ENCODE measurements around the gene MTHFSD.

MTHFSD gene

DNA sequence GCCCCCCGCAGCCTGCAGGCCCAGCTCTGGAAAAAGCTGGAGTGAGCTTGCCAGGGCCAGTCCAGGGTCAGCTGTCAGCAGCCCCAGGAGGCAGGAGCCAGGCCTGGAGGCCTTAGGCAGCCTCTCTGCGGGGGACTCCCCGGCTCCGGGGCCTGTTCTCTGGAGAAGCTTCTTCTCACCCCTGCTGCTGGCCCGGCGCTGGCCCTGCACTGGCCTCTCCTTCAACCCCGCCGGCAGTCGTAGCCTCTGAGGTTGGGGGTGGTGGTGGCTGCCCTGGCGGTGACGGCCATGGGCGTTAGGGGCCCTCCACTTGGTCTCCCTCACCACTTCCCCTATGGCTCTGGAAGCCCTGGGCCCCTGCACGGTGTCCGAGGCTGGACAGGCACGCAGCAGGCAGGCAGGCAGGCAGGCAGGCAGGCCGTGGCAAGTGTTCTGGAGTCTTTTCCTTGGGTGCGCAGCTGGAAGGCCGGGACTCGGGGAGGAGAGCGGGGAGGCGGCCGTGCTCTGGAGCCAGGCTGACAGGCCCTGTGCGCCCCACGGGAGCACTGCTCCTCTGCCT lies 42.7 kb downstream of the MTHFSD start:
- no peak for TF ChIP-seq ESRRG (CRISPR knock-in tag; IDR thresholded peaks at IDR 0.05)
- no peak for TF ChIP-seq ARNTL (CRISPR knock-in tag; IDR thresholded peaks at IDR 0.05; ENCODE audit: borderline replicate concordance, low read depth)
- TF ChIP-seq ZNF565 (CRISPR knock-in tag; conservative IDR thresholded peaks at IDR 0.05; ENCODE audit: low read depth) = no peak
- TF ChIP-seq ISL1 (CRISPR knock-in tag; IDR thresholded peaks at IDR 0.05) = no peak
- no peak for TF ChIP-seq BACH2 (CRISPR knock-in tag; IDR thresholded peaks at IDR 0.05; ENCODE audit: borderline replicate concordance)
- TF ChIP-seq, protein P1, sequence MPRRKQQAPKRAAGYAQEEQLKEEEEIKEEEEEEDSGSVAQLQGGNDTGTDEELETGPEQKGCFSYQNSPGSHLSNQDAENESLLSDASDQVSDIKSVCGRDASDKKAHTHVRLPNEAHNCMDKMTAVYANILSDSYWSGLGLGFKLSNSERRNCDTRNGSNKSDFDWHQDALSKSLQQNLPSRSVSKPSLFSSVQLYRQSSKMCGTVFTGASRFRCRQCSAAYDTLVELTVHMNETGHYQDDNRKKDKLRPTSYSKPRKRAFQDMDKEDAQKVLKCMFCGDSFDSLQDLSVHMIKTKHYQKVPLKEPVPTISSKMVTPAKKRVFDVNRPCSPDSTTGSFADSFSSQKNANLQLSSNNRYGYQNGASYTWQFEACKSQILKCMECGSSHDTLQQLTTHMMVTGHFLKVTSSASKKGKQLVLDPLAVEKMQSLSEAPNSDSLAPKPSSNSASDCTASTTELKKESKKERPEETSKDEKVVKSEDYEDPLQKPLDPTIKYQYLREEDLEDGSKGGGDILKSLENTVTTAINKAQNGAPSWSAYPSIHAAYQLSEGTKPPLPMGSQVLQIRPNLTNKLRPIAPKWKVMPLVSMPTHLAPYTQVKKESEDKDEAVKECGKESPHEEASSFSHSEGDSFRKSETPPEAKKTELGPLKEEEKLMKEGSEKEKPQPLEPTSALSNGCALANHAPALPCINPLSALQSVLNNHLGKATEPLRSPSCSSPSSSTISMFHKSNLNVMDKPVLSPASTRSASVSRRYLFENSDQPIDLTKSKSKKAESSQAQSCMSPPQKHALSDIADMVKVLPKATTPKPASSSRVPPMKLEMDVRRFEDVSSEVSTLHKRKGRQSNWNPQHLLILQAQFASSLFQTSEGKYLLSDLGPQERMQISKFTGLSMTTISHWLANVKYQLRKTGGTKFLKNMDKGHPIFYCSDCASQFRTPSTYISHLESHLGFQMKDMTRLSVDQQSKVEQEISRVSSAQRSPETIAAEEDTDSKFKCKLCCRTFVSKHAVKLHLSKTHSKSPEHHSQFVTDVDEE (CRISPR knock-in tag; IDR thresholded peaks at IDR 0.05) = no peak
- TF ChIP-seq, protein P2, sequence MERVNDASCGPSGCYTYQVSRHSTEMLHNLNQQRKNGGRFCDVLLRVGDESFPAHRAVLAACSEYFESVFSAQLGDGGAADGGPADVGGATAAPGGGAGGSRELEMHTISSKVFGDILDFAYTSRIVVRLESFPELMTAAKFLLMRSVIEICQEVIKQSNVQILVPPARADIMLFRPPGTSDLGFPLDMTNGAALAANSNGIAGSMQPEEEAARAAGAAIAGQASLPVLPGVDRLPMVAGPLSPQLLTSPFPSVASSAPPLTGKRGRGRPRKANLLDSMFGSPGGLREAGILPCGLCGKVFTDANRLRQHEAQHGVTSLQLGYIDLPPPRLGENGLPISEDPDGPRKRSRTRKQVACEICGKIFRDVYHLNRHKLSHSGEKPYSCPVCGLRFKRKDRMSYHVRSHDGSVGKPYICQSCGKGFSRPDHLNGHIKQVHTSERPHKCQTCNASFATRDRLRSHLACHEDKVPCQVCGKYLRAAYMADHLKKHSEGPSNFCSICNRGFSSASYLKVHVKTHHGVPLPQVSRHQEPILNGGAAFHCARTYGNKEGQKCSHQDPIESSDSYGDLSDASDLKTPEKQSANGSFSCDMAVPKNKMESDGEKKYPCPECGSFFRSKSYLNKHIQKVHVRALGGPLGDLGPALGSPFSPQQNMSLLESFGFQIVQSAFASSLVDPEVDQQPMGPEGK (CRISPR knock-in tag; IDR thresholded peaks at IDR 0.05; ENCODE audit: borderline replicate concordance) = no peak
- TF ChIP-seq ZFP30 (CRISPR knock-in tag; IDR thresholded peaks at IDR 0.05) = no peak
- TF ChIP-seq, protein P3, sequence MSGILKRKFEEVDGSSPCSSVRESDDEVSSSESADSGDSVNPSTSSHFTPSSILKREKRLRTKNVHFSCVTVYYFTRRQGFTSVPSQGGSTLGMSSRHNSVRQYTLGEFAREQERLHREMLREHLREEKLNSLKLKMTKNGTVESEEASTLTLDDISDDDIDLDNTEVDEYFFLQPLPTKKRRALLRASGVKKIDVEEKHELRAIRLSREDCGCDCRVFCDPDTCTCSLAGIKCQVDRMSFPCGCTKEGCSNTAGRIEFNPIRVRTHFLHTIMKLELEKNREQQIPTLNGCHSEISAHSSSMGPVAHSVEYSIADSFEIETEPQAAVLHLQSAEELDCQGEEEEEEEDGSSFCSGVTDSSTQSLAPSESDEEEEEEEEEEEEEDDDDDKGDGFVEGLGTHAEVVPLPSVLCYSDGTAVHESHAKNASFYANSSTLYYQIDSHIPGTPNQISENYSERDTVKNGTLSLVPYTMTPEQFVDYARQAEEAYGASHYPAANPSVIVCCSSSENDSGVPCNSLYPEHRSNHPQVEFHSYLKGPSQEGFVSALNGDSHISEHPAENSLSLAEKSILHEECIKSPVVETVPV (CRISPR knock-in tag; IDR thresholded peaks at IDR 0.05) = no peak
- no peak for TF ChIP-seq TOX (CRISPR knock-in tag; IDR thresholded peaks at IDR 0.05; ENCODE audit: borderline replicate concordance)
- no peak for TF ChIP-seq RARB (CRISPR knock-in tag; IDR thresholded peaks at IDR 0.05)
- no peak for TF ChIP-seq ZFP3 (CRISPR knock-in tag; IDR thresholded peaks at IDR 0.05)
- TF ChIP-seq CSDC2 (CRISPR knock-in tag; IDR thresholded peaks at IDR 0.05) = no peak
- peak; percentile 10; the same call in 1 of the 3 replicates for ATAC-seq

DNA sequence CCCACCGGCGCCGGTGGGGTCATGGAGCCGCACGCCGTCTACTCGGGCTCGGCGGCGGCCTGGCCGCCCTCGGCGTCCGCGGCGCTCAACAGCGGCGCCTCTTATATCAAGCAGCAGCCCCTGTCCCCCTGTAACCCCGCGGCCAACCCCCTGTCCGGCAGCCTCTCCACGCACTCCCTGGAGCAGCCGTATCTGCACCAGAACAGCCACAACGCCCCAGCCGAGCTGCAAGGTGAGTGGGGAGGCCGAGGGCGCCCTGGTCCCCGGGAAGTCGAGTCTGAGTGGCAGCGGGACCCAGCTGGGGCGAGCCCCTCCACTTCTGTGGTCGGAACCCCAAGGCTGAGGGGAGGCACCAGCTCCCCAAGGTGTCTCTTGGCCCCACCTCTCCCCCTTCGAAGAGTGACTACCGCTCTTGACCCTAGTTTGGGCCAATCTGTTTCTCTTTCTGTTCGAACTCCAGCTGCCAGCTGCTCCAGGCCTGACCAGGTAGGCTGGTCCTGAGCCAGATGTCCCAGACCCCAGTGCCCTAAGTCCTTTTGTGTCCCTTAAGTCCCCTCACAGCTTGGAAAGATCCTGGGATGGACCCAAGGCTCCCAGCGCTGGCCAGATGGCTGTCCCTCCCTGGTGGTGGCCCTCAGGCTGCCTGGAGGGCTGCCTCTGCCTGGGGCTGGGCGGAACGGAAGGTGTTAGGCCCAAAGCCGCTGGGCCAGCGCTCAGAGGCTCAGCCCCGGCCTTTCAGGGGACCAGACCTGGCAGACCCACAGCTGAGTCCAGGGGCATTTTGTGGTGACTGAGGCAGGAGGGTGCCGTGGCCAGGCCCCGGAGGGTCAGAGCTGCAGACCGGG lies 43.5 kb downstream of the MTHFSD start:
- ATAC-seq = no peak
- TF ChIP-seq BACH2 (CRISPR knock-in tag; IDR thresholded peaks at IDR 0.05; ENCODE audit: borderline replicate concordance) (no peak), SNAI2 (CRISPR knock-in tag; IDR thresholded peaks at IDR 0.05) (no peak), PPARA (CRISPR knock-in tag; IDR thresholded peaks at IDR 0.05; ENCODE audit: borderline replicate concordance) (no peak), GLIS3 (CRISPR knock-in tag; IDR thresholded peaks at IDR 0.05) (no peak), ZNF565 (CRISPR knock-in tag; conservative IDR thresholded peaks at IDR 0.05; ENCODE audit: low read depth) (no peak), ZFP30 (CRISPR knock-in tag; IDR thresholded peaks at IDR 0.05) (no peak)
- TF ChIP-seq, protein P1 (CRISPR knock-in tag; IDR thresholded peaks at IDR 0.05) = no peak
- TF ChIP-seq, protein P4, sequence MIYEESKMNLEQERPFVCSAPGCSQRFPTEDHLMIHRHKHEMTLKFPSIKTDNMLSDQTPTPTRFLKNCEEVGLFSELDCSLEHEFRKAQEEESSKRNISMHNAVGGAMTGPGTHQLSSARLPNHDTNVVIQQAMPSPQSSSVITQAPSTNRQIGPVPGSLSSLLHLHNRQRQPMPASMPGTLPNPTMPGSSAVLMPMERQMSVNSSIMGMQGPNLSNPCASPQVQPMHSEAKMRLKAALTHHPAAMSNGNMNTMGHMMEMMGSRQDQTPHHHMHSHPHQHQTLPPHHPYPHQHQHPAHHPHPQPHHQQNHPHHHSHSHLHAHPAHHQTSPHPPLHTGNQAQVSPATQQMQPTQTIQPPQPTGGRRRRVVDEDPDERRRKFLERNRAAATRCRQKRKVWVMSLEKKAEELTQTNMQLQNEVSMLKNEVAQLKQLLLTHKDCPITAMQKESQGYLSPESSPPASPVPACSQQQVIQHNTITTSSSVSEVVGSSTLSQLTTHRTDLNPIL (CRISPR knock-in tag; IDR thresholded peaks at IDR 0.05; ENCODE audit: low read depth) = no peak
